Inflammatory macrophage (primary cell): ENCODE measurements around the gene MYCBPAP.

Experiments used
- DNase-seq, 2 donors: peaks; one replicate each; pipeline ENCODE4 v3.0.0-alpha.2; 2020 to 2022

MYCBPAP gene

GRCh38 chr17:50537721-50538548, 29.7 kb downstream of the MYCBPAP start:
- DNase-seq, result no peak

DNA sequence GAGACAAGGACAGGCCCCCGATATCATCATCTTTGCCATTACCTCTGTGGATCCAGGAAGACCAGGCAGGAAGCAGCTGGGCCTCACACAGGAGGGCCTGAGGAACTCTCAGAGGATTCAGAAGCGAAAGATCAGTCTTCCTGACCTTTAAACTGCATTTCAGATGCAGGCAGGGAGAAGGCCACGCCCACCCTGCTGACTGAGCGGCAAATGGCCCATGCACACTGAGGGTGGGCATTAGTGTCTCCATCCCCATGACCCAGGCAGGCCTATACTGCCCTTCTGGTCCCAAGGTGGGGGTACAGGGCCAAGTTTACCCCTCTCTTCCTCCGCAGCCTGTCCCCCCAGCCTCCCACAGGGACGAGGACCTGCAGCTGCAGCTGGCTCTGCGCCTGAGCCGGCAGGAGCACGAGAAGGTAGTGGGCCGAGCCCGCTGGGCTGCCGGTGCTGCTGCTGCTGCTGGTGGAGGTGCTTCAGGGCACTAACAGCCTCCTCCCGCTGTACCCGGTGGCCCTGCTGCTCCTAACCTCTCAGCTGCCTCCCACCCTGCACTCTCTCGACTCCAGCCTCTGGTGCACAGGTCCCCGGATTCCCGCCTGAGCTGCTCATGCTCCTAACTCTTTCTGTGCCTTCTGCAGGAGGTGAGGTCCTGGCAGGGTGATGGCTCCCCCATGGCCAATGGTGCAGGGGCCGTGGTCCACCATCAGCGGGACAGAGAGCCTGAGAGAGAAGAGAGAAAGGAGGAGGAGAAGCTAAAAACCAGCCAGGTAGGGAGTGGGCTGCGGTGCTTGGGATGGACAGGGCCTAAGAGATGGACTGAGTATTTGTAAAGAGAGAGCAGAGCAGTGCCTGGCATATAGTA, 30.5 kb downstream of the MYCBPAP start:
- no peak for DNase-seq

- DNase-seq, result no peak
Measured at GRCh38 chr17:50539762-50540559, 31.7 kb downstream of the MYCBPAP start.

GRCh38 chr17:50540560-50541401, 32.5 kb downstream of the MYCBPAP start:
- no peak for DNase-seq

- DNase-seq, result no peak
Measured at GRCh38 chr17:50541402-50541715, 33.1 kb downstream of the MYCBPAP start.

- peak; percentile 86 to 91 for DNase-seq
Measured at GRCh38 chr17:50541716-50542688, 33.8 kb downstream of the MYCBPAP start.

DNA sequence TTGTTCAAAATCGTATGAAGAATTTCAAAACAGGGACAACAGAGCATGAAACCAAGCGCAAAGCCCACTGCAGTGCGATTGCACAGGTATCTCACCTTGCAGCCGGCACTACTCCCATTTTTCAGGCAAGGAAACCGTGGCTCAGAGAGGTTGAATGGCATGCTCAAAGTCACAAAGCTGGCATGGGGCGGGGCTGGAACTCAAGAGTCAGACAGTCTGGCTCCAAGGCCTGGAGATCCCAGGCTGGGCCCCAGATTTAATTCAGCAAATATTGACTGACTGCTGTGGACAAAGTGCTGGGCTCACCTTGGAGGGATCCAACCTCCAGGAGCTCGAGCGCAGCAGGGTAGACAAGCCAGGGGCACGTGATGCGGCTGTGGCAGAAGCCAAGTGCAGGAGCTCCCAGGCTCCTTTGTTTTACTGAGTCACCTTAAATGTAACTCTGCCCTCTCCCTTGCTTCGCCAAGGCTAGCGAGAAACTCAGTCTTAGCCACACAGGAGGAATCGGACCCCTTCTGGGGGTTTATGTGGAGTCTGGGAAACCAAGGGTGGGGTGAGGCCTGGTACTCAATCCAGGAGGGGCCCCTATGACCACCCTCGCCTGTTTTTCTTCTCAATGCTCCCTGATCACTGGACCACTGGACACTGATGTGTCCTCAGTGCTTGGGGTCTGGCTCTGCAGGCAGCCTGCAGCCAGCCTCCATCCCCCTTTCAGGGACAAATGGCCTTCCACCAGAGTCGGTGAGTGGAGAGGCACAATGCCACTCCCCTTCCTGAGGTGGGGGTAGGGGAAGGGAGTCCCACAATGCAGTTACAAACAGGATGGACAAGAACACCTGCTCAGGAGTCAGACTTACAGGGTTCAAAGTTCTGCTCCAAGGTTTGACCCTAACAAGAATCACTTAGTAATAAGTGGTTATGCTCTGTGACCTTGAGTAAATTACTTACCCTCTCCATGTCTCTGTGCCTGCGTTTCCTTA, 34.8 kb downstream of the MYCBPAP start:
- no peak for DNase-seq

DNA sequence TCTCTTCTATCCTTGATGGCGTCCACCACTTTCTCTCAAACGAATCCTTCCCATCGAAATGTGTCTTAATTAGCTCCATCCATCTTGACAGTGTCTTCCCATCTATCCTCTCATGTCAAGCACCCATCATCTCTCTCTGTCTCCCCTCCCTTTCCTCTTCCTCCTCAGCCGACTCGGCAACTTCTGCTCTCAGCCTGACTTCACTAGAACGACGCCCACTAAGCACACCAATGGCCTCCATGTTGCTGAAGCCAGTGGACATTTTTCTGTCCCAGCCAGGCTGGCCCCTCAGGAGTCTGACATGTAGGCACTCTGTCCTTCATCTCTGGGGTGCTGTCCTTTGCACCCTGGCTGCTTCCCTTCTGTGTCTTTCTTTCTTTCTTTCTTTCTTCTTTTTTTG, 36.3 kb downstream of the MYCBPAP start:
- peak; percentile 59 to 66 for DNase-seq

DNA sequence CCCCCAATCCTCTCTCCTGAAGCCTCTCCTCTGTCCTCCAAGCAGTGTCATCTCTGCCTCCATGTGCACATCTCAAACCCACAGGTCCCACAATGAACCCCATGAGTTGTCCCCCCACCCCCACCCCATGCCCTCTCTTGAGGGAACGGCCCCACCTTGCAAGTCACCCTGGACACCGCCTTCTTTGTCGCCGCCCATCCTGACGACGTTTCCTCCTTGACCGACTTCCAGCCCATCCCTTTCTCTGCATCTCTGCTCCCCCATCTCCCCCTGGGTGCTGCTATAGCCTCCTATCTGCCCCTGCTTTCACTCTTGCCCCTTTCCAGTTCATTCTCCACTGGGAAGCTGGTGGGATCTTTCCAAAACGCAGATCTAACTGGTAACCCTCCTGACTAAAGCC, 37.1 kb downstream of the MYCBPAP start:
- no peak for DNase-seq

DNA sequence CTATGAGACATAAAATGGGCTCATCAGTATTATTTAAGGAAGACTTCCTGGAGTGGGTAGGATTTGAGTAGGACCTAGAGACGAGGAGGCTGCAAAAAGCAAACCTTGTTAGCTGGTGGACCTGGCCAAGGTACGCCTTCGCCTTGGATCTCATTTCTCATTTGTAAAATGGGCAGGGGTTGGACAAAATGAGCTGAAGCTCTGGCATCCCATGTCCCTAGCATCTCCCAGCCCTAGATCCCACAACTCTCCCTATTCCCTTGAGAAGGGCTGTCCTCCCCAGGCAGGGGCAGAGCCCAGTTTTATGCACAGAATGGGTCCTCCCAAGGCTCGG, 38.4 kb downstream of the MYCBPAP start:
- DNase-seq, result no peak

- peak; percentile 94 to 95 for DNase-seq
Measured at GRCh38 chr17:50547035-50547735, 38.9 kb downstream of the MYCBPAP start, which contains the start of gene SPATA20. TSS of gene SPATA20 (plus strand) at chr17:50547174. CDS start at chr17:50547209, 35 bp downstream.

- no peak for DNase-seq
Measured at GRCh38 chr17:50547736-50548083, 39.5 kb downstream of the MYCBPAP start.

GRCh38 chr17:50548831-50549230, 40.6 kb downstream of the MYCBPAP start:
- no peak for DNase-seq

GRCh38 chr17:50549256-50549941, 41.2 kb downstream of the MYCBPAP start:
- no peak for DNase-seq

GRCh38 chr17:50549969-50550368, 41.7 kb downstream of the MYCBPAP start:
- no peak for DNase-seq

DNA sequence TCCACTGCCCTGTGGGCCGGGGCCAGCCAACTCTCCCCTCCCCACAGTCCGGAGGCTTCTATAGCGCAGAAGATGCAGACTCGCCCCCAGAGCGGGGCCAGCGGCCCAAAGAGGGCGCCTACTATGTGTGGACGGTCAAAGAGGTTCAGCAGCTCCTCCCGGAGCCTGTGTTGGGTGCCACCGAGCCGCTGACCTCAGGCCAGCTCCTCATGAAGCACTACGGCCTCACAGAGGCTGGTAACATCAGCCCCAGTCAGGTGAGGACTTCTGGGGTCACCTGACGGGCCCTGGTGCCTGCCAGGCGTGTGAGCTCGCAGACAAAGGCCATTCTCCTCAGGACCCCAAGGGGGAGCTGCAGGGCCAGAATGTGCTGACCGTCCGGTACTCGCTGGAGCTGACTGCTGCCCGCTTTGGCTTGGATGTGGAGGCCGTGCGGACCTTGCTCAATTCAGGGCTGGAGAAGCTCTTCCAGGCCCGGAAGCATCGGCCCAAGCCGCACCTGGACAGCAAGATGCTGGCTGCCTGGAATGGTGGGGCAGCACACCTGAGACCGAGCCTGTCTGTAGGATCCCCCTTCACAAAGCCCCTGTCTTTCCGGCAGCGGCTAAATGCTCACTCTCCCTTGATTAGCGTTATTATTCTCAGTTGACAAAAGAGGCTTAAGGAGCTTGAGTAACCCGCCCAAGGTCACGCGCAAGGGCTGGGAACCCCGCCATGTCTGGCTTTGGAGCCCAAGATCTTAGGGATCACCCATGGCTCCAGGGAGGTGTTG, 42.6 kb downstream of the MYCBPAP start:
- peak; percentile 59 to 78 for DNase-seq

GRCh38 chr17:50551433-50551815, 43.2 kb downstream of the MYCBPAP start:
- DNase-seq, result no peak

DNA sequence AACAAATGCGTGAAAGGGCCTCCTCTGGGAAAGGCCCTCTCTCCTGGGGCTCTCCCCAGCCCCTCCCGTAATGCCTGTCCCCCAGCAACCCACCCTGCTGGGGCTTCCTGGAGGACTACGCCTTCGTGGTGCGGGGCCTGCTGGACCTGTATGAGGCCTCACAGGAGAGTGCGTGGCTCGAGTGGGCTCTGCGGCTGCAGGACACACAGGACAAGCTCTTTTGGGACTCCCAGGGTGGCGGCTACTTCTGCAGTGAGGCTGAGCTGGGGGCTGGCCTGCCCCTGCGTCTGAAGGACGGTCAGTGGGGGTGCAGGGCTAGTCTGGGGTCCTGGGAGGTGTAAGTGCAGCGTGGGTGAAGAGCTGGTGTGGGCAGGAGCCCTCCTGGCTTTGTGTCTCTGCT, 43.6 kb downstream of the MYCBPAP start:
- DNase-seq, result no peak
